ENCODE data around the gene COX10.
"Not testable (repeated sequence)": the region's sequence is repeated elsewhere in the genome, so short reads cannot be mapped to it uniquely, and the experiment has no call there.

The COX10 gene

GRCh38 chr17:14225254-14225980 is 156.1 kb downstream of the COX10 start:
- no peak for TF ChIP-seq Cebpa-rat (IDR thresholded peaks at IDR 0.05)

DNA sequence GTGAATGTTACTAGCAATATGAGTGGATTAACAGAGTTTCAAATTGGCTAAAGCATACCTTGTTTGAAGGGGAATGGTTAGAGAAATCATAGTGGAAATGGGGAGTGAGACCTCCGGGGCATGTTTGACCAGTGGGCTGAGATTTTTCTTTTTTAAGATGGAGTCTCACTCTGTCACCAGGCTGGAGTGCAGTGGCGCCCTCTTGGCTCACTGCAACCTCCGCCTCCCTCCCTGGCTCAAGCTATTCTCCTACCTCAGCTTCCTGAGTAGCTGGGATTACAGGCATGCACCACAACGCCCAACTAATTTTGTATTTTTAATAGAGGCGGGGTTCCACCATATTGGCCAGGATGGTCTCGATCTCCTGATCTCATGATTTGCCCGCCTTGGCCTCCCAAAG is 157.7 kb downstream of the COX10 start:
- peaks cover 0 to 8% (median 3%) of the 10 kb centered on the region in 11 experiments; a peak in 5 of 22 replicates for H3K9me3 ChIP-seq (replicated peaks in 1 of 11)
- no peaks in the 10 kb centered on the region for H4K20me1 ChIP-seq
- no peaks in the 10 kb centered on the region for H3K27me3 ChIP-seq
- H3K4me3 ChIP-seq, result no peak overlapping the region
- no peak for TF ChIP-seq Cebpa-rat (IDR thresholded peaks at IDR 0.05)
- no peak overlapping the region for H3K4me2 ChIP-seq
- no peaks in the 10 kb centered on the region for H3K4me1 ChIP-seq
- no peak overlapping the region for H3K9ac ChIP-seq
- no peaks in the 10 kb centered on the region for H3K36me3 ChIP-seq
- no peak overlapping the region for H3K27ac ChIP-seq

More at GRCh38 chr17:14225254-14225980, 156.1 kb downstream of the COX10 start:
- Histone ChIP-seq H3K27ac (no peak overlapping the region), H3K9ac (no peak overlapping the region), H3K4me3 (no peak overlapping the region), H3K4me2 (no peak overlapping the region), H3K4me1 (no peaks in the 10 kb centered on the region), H3K27me3 (no peaks in the 10 kb centered on the region), H3K36me3 (no peaks in the 10 kb centered on the region), H4K20me1 (no peaks in the 10 kb centered on the region), H3K9me3 (replicated peaks in 1 of 11) (peaks cover 0 to 7% (median 0%) of the 10 kb centered on the region in 11 experiments; a peak in 5 of 22 replicates)

DNA sequence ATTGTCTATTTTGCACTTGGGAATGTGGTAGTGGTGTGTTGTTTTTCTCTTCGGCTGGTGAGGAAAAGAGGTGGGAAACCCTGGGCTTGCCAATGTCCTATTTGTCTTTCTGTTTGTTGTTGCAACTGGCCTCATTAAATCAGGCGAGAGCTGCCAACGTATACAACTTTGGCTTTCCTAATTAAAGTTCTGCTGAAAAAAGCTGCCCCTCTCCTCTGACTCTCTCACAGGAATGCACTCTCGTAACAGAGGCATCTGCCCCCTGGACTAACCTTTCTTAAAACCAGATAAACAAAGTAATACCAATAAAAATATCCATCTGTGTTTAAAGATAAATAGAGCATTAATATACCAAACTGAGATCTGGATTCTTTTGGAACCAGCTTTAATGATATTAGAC is 159.6 kb downstream of the COX10 start:
- Histone ChIP-seq H3K4me2 (no peak overlapping the region), H3K27ac (no peak overlapping the region), H3K9me3 (replicated peaks in 1 of 11) (peaks cover 0 to 8% (median 3%) of the 10 kb centered on the region in 11 experiments; a peak in 5 of 22 replicates), H3K27me3 (no peaks in the 10 kb centered on the region), H3K36me3 (no peaks in the 10 kb centered on the region), H3K4me1 (no peaks in the 10 kb centered on the region), H3K4me3 (no peak overlapping the region), H4K20me1 (no peaks in the 10 kb centered on the region), H3K9ac (no peak overlapping the region)
- TF ChIP-seq Cebpa-rat (IDR thresholded peaks at IDR 0.05), result no peak

GRCh38 chr17:14231187-14231586 is 161.9 kb downstream of the COX10 start:
- not testable (repeated sequence) for H4K20me1 ChIP-seq; H3K36me3 ChIP-seq; H3K9me3 ChIP-seq (replicated peaks in 1 of 11); H3K27me3 ChIP-seq; H3K4me1 ChIP-seq; H3K27ac ChIP-seq; H3K4me2 ChIP-seq; H3K4me3 ChIP-seq; H3K9ac ChIP-seq

- H3K9me3 ChIP-seq (replicated peaks in 1 of 11); H3K27ac ChIP-seq; H3K4me1 ChIP-seq; H3K4me2 ChIP-seq; H4K20me1 ChIP-seq; H3K4me3 ChIP-seq; H3K27me3 ChIP-seq; H3K9ac ChIP-seq; H3K36me3 ChIP-seq: not testable (repeated sequence)
Observed at GRCh38 chr17:14235047-14235446, 165.7 kb downstream of the COX10 start.

- not testable (repeated sequence) for H3K9ac ChIP-seq; H3K4me1 ChIP-seq; H3K9me3 ChIP-seq (replicated peaks in 1 of 11); H4K20me1 ChIP-seq; H3K4me3 ChIP-seq; H3K4me2 ChIP-seq; H3K36me3 ChIP-seq; H3K27ac ChIP-seq; H3K27me3 ChIP-seq
Observed at GRCh38 chr17:14236032-14236431, 166.7 kb downstream of the COX10 start.

- not testable (repeated sequence) for H3K4me3 ChIP-seq; H3K4me1 ChIP-seq; H4K20me1 ChIP-seq; H3K9ac ChIP-seq; H3K27ac ChIP-seq; H3K4me2 ChIP-seq; H3K36me3 ChIP-seq; H3K27me3 ChIP-seq; H3K9me3 ChIP-seq (replicated peaks in 1 of 11)
Observed at GRCh38 chr17:14236762-14237161, 167.5 kb downstream of the COX10 start, which contains the start of gene CDRT15. Gene CDRT15 (minus strand): TSS chr17:14236862. CDS start chr17:14236833, 29 bp downstream.

- not testable (repeated sequence) for H3K9ac ChIP-seq; H3K27ac ChIP-seq; H3K9me3 ChIP-seq (replicated peaks in 1 of 11); H3K36me3 ChIP-seq; H3K4me3 ChIP-seq; H3K4me2 ChIP-seq; H3K27me3 ChIP-seq; H4K20me1 ChIP-seq; H3K4me1 ChIP-seq
Observed at GRCh38 chr17:14239271-14239670, 170.0 kb downstream of the COX10 start.

- no peak overlapping the region for H3K4me2 ChIP-seq
- H3K4me3 ChIP-seq, result no peak overlapping the region
- no peaks in the 10 kb centered on the region for H3K9me3 ChIP-seq (replicated peaks in 1 of 11)
- no peak overlapping the region for H3K9ac ChIP-seq
- no peaks in the 10 kb centered on the region for H4K20me1 ChIP-seq
- H3K27me3 ChIP-seq, result no peaks in the 10 kb centered on the region
- H3K4me1 ChIP-seq, result no peaks in the 10 kb centered on the region
- no peaks in the 10 kb centered on the region for H3K36me3 ChIP-seq
- no peak for TF ChIP-seq Cebpa-rat (IDR thresholded peaks at IDR 0.05)
- H3K27ac ChIP-seq, result no peak overlapping the region
Observed at GRCh38 chr17:14245002-14245401, 175.7 kb downstream of the COX10 start.

DNA sequence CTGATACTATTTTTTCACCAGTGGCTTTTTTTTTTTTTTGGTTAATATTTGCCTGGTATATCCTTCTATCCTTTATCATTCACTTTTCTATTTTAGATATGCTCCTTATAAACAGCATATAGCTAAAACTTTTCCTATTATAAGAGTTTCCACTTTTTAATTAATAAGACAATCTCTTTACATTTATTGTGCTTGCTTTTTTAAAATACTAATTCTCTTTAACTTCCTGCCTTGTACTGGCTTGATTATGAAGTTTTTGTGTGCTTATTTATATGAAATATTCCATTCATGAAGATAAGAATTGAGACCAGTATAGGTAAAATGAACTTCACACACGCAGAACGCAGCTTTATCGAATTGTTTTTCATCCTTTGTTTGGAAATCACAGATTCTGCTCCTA is 176.3 kb downstream of the COX10 start:
- no peaks in the 10 kb centered on the region for H3K9me3 ChIP-seq (replicated peaks in 1 of 11)
- no peaks in the 10 kb centered on the region for H3K27me3 ChIP-seq
- no peak overlapping the region for H3K4me3 ChIP-seq
- H3K36me3 ChIP-seq, result no peaks in the 10 kb centered on the region
- H3K4me1 ChIP-seq, result no peaks in the 10 kb centered on the region
- no peaks in the 10 kb centered on the region for H4K20me1 ChIP-seq
- no peak overlapping the region for H3K4me2 ChIP-seq
- TF ChIP-seq Cebpa-rat (IDR thresholded peaks at IDR 0.05), result no peak
- no peak overlapping the region for H3K27ac ChIP-seq
- H3K9ac ChIP-seq, result no peak overlapping the region
